NCI-H1694 treated with DMSO at 0.1 percent for 48 hours (cell line): ENCODE measurements around the gene APOBEC3G.

Source experiments
- DNase-seq: peaks from one replicate; lab custom pipeline; 2025; lab: John Stamatoyannopoulos, UW

The APOBEC3G gene

DNA sequence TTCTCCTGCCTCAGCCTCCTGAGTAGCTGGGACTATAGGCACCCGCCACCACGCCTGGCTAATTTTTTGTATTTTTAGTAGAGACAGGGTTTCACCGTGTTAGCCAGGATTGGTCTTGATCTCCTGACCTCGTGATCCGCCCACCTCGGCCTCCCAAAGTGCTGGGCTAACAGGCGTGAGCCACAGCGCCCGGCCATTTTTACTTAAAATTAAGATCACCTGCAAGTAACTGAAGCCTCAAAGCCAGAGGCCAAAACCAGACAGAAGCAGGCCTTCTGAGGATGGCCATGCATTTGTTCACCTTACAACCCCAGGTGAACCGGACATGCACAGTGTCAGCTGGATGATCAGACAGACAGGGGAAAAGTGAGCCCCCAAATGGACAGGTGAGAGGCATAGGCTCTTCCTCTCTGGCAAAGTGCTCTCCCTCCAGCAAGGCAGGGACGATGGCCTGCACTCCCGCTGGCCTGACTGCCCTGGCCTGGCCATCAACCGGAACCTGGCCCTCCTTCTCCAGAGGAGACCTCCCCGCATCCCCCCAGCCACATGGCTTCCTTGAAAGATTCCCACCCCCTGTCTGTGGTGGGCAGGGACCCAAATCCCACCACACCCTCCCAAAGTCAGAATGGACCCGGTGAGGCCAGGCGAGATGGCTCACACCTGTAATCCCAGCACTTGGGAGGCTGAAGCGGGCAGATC, 45.8 kb downstream of the APOBEC3G start:
- no peak for DNase-seq

DNA sequence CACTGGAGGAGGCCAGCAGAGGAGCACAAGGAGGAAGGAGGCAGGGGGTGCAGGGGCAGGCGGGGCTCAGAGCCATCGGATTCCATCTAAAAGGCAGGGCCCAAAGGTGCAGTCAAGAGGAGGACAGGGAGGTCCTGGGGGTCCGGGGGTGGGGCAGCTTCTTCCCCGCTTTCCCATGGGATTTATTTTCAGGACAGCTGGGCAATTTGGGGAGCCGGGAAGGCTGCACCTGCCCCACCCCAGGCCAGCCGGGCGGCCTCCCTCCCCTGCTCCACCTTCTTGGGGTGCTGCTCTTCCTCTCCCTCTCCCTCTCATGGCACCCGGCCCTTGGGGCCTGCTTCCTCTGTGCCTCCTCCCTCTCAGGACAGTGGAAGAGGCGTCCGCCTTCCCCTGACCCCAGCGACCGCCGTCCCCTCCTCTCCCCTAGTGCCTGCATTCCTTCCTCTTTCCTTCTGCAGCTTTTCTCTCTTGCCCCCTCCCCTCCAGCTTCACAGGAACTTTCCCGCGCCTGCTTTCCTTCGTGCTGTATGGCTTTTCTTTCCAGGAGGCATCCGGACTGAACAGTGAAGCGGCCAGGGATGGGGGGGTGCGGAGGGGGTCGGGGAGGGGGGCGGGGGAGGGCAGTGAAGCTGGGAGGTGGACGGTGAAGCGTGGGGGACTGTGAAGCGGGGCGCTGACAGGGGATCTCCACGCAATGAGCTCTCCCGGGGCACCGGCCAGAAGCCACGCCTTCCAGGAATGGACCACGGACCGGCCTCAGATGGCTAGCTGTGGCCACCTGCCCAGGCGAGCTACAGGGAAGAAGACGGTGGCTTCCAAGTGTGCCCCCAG, 46.9 kb downstream of the APOBEC3G start:
- no peak for DNase-seq

- DNase-seq = no peak
Observed at GRCh38 chr22:39125622-39126021, 48.5 kb downstream of the APOBEC3G start.

- no peak for DNase-seq
Observed at GRCh38 chr22:39128508-39128907, 51.4 kb downstream of the APOBEC3G start.

GRCh38 chr22:39129081-39129480, 52.0 kb downstream of the APOBEC3G start:
- no peak for DNase-seq

GRCh38 chr22:39129746-39130145, 52.7 kb downstream of the APOBEC3G start:
- no peak for DNase-seq

- DNase-seq = no peak
Observed at GRCh38 chr22:39130152-39130704, 53.2 kb downstream of the APOBEC3G start.

GRCh38 chr22:39130892-39131855, 54.1 kb downstream of the APOBEC3G start:
- no peak for DNase-seq

DNA sequence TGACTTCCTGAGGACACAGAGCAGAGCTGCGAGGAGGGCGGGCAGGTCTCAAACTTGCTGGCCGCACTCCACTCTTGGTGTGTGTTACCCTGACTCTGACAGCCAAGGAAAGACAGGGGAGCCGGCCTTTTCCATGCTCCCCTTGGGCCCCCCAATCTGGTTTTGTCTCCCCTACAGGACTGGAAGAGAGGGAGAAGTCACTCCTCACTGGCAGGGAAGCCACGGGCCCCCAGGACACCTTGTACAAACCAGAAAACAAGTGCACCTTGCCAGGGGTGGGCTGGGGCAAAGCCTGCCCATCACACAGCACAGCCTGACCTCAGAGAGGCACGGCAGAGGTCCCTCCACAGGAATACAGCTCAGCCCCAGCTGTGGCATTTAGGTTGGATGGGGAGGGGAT, 55.2 kb downstream of the APOBEC3G start:
- no peak for DNase-seq

GRCh38 chr22:39132871-39133524, 55.9 kb downstream of the APOBEC3G start:
- no peak for DNase-seq

DNA sequence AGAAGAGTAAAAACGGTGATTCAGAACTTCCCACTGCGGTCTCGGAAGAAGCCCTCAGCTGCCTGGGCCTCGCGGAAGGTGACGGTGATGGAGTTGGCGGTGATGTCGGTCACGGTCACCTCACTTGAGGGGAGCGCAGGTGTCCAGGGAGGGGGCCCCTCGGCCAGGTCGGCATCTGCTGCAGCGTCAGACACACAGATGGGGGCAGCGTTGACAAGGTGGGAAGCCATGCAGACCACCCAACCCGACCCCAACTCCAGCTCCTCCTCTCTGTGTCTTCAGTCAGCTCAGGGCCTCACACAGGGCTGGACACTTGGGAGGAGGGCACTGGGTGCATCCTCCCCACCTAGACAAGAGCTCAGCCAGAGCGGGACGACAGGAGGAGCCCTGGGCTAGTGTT, 56.8 kb downstream of the APOBEC3G start:
- DNase-seq = no peak

DNA sequence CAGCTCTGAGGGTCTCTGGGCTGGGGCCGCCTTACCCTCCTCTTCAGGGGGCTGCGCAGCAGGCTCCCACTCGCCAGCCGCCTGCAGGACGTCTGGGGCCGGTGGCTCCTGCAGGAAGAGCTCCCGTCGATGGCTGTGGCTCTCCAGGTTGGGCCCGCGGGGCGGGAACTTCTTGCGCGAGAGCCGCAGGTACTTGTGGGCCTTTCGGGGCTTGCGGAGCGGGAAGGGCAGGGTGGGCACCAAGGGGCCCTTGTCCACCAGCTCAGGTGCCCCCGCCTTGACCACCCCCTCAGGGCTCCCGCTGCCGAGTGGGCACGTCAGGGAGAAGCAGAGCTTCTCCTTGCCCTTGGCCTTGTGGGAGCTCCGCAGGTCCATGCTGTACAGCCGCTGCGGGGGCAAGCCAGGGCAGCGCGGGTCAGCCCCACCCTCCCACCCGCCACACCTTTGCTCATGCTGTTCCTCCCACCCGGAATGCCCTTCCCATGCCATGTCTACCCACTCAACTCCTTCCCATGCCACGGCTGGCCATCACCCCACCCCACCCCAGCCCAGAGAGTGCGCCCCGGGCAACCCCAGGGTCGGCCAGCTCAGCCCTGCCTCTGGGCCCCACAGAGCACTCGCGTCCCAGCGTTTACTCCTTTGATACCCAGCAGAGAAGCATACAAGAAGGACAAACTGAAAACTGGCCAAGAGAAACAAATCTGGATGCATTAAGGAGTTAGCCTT, 57.5 kb downstream of the APOBEC3G start:
- no peak for DNase-seq

GRCh38 chr22:39135092-39135896, 58.2 kb downstream of the APOBEC3G start:
- DNase-seq = no peak

GRCh38 chr22:39136317-39136716, 59.2 kb downstream of the APOBEC3G start:
- no peak for DNase-seq
